MM.1S (cell line): ENCODE results near the gene SLC10A3.
A peak's percentile ranks its signal among the peaks of the same experiment; 100 is the strongest.

Source experiments
- DNase-seq: peaks from one replicate; pipeline ENCODE4 v3.0.0-alpha.2; 2015
- H2AFZ ChIP-seq: fragments of 300-600 bp; sonication (generic); 2 replicates; pipeline ENCODE4 v1.6.0; 2016; ENCODE audit warnings: antibody characterized with exemption, low read length
- H3F3A ChIP-seq: fragments of 300-600 bp; sonication (generic); 2 replicates; pipeline ENCODE4 v1.6.1; 2016; ENCODE audit warnings: mild to moderate bottlenecking, antibody characterized with exemption, low read length, moderate library complexity, mixed read lengths; ENCODE audit not compliant: insufficient read depth
- H3K27ac ChIP-seq: fragments of 300-600 bp; sonication (generic); 2 replicates; pipeline ENCODE4 v1.5.1; 2016; ENCODE audit warnings: mild to moderate bottlenecking, low read length
- H3K27me3 ChIP-seq: fragments of 300-600 bp; sonication (generic); replicated peaks from 2 replicates; pipeline ENCODE4 v1.6.0; 2016; ENCODE audit warnings: low read length; ENCODE audit not compliant: insufficient read depth
- H3K36me3 ChIP-seq: fragments of 300-600 bp; sonication (generic); replicated peaks from 2 replicates; pipeline ENCODE4 v1.6.1; 2016; ENCODE audit warnings: mild to moderate bottlenecking, low read length, mixed read lengths; ENCODE audit not compliant: insufficient read depth
- H3K4me1 ChIP-seq: fragments of 300-600 bp; sonication (generic); 2 replicates; pipeline ENCODE4 v1.6.1; 2016; ENCODE audit warnings: low read length, mixed read lengths
- H3K4me2 ChIP-seq: fragments of 300-600 bp; sonication (generic); 2 replicates; pipeline ENCODE4 v1.6.0; 2016; ENCODE audit warnings: low read depth, low read length
- H3K4me3 ChIP-seq: fragments of 300-600 bp; sonication (generic); 2 replicates; pipeline ENCODE4 v1.5.1; 2016; ENCODE audit warnings: low read length, mixed read lengths
- H3K79me2 ChIP-seq: fragments of 300-600 bp; sonication (generic); 2 replicates; pipeline ENCODE4 v1.6.1; 2016; ENCODE audit warnings: mixed run types, low read length, mixed read lengths
- H3K9ac ChIP-seq: fragments of 300-600 bp; sonication (generic); 2 replicates; pipeline ENCODE4 v1.6.1; 2016; ENCODE audit warnings: low read length, mixed read lengths
- H3K9me2 ChIP-seq: fragments of 300-600 bp; sonication (generic); replicated peaks from 2 replicates; pipeline ENCODE4 v1.6.1; 2016; ENCODE audit warnings: mild to moderate bottlenecking, low read length, mixed read lengths; ENCODE audit not compliant: insufficient read depth
- H3K9me3 ChIP-seq: fragments of 300-600 bp; sonication (generic); replicated peaks from 2 replicates; pipeline ENCODE4 v1.6.1; 2016; ENCODE audit warnings: mild to moderate bottlenecking, low read length, mixed read lengths; ENCODE audit not compliant: insufficient read depth
- H4K20me1 ChIP-seq: fragments of 300-600 bp; sonication (generic); 2 replicates; pipeline ENCODE4 v1.6.1; 2016; ENCODE audit warnings: mild to moderate bottlenecking, low read length, moderate library complexity, mixed read lengths; ENCODE audit not compliant: insufficient read depth
- EZH2 ChIP-seq: fragments of 300-600 bp; sonication (generic); optimal IDR thresholded peaks from 2 replicates; pipeline ENCODE3; 2017; ENCODE audit warnings: low read depth, mild to moderate bottlenecking, antibody characterized with exemption, low read length, mixed read lengths
- EZH2phosphoT487 ChIP-seq: fragments of 300-600 bp; sonication (generic); IDR thresholded peaks from 2 replicates; pipeline ENCODE4 v1.6.1; 2018; ENCODE audit warnings: antibody characterized with exemption, low read length
- TF ChIP-seq, protein P1 (sequence below): fragments of 300-600 bp; sonication (generic); IDR thresholded peaks from 2 replicates; pipeline ENCODE4 v1.5.1; 2016; ENCODE audit warnings: antibody characterized with exemption, low read length, mixed read lengths

The SLC10A3 gene

DNA sequence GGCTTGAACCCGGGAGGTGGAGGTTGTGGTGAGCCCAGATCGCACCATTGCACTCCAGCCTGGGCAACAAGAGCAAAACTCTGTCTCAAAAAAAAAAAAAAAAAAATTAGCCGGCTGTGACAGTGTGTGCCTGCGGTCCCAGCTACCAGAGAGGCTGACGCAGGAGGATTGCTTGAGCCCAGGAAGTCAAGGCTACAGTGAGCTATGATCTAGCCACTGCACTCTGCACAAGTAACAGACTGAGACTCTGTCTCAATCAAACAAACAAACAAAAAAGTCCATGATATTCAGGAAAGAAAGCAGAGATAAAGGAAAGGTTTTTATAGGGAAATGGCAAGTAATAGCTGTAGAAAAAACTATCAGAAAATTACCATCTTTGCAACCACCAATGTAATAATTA is 9.2 kb downstream of the SLC10A3 start:
- H4K20me1 ChIP-seq, result no peaks in the 10 kb centered on the region
- H3K9me3 ChIP-seq, result no peaks in the 10 kb centered on the region
- DNase-seq, result no peak
- H3K27me3 ChIP-seq, result no peaks in the 10 kb centered on the region
- no peak overlapping the region for H3K4me3 ChIP-seq
- H3K9me2 ChIP-seq, result no peaks in the 10 kb centered on the region
- no peak overlapping the region for H3K4me2 ChIP-seq
- no peak overlapping the region for H3K27ac ChIP-seq
- H3F3A ChIP-seq, result no peaks in the 10 kb centered on the region
- no peak overlapping the region for H2AFZ ChIP-seq
- no peak overlapping the region for H3K9ac ChIP-seq
- peaks cover 18% of the 10 kb centered on the region for H3K79me2 ChIP-seq
- H3K4me1 ChIP-seq, result 0 out of 2 replicates have a peak, but pooled peaks cover 4% of the 10 kb centered on the region
- H3K36me3 ChIP-seq, result no peaks in the 10 kb centered on the region; the same call in 1 of the 2 replicates
- TF ChIP-seq, protein P1, sequence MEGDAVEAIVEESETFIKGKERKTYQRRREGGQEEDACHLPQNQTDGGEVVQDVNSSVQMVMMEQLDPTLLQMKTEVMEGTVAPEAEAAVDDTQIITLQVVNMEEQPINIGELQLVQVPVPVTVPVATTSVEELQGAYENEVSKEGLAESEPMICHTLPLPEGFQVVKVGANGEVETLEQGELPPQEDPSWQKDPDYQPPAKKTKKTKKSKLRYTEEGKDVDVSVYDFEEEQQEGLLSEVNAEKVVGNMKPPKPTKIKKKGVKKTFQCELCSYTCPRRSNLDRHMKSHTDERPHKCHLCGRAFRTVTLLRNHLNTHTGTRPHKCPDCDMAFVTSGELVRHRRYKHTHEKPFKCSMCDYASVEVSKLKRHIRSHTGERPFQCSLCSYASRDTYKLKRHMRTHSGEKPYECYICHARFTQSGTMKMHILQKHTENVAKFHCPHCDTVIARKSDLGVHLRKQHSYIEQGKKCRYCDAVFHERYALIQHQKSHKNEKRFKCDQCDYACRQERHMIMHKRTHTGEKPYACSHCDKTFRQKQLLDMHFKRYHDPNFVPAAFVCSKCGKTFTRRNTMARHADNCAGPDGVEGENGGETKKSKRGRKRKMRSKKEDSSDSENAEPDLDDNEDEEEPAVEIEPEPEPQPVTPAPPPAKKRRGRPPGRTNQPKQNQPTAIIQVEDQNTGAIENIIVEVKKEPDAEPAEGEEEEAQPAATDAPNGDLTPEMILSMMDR, result no peak
- TF ChIP-seq EZH2 (no peak), EZH2phosphoT487 (no peak)

GRCh38 chrX:154478728-154479622 is 11.5 kb downstream of the SLC10A3 start, which contains the start of gene LAGE3:
Gene LAGE3, minus strand, starts transcription at chrX:154479281. Its CDS starts 366 bp downstream, at chrX:154478915.
- Histone ChIP-seq H3K36me3 (no peaks in the 10 kb centered on the region), H3K79me2 (no peaks in the 10 kb centered on the region), H2AFZ (peak within 1 kb of the TSS; percentile 72), H3K4me1 (no peaks in the 10 kb centered on the region), H3K4me2 (peak within 1 kb of the TSS; percentile 81), H3K27ac (peak within 1 kb of the TSS; percentile 87), H3K9me3 (no peaks in the 10 kb centered on the region), H3K9ac (peak within 1 kb of the TSS; percentile 61), H3F3A (no peaks in the 10 kb centered on the region), H3K4me3 (peak within 1 kb of the TSS; percentile 47), H3K9me2 (no peaks in the 10 kb centered on the region), H4K20me1 (no peaks in the 10 kb centered on the region), H3K27me3 (no peaks in the 10 kb centered on the region)
- DNase-seq, result peak; percentile 87
- TF ChIP-seq EZH2phosphoT487, result no peak
- no peak for TF ChIP-seq EZH2
- TF ChIP-seq, protein P1, result no peak

GRCh38 chrX:154477891-154478477 is 12.4 kb downstream of the SLC10A3 start:
- Histone ChIP-seq H3K27me3 (no peaks in the 10 kb centered on the region), H4K20me1 (no peaks in the 10 kb centered on the region), H3F3A (no peaks in the 10 kb centered on the region), H3K36me3 (no peaks in the 10 kb centered on the region), H3K9me2 (no peaks in the 10 kb centered on the region), H3K4me1 (no peaks in the 10 kb centered on the region), H2AFZ (no peak overlapping the region), H3K4me3 (peak overlapping the region; percentile 47), H3K9ac (peak overlapping the region; percentile 61; the same call in 1 of the 2 replicates), H3K9me3 (no peaks in the 10 kb centered on the region), H3K27ac (no peak overlapping the region), H3K4me2 (peak overlapping the region; percentile 60; the same call in 1 of the 2 replicates), H3K79me2 (no peaks in the 10 kb centered on the region)
- TF ChIP-seq EZH2phosphoT487 (no peak), EZH2 (no peak)
- TF ChIP-seq, protein P1, result no peak
- no peak for DNase-seq
